Right atrium auricular region (tissue), 2 donors: ENCODE data around the gene REEP1. TPM values are rescaled to one million over a fixed set of nuclear protein-coding genes. Genes with fewer than 3 reads are reported as not detected.

Experiments used
- DNase-seq: peaks from one replicate; pipeline ENCODE4 v3.0.0-alpha.2; 2019; ENCODE audit warnings: low spot score
- H3K27ac ChIP-seq, 2 donors: fragments of 200-600 bp; sonication (generic); 1 replicate in 1 of 2; 2 replicates in 1 of 2; pipeline ENCODE4 v1.5.1; 2016 to 2019
- H3K27me3 ChIP-seq, 2 donors: fragments of 200-600 bp; sonication (generic); one replicate each; pipeline versions ENCODE4 v1.5.1 to v1.6.0; 2017 to 2019
- H3K36me3 ChIP-seq: fragments of 200-600 bp; sonication (generic); one replicate; pipeline ENCODE4 v1.5.1; 2016
- H3K4me1 ChIP-seq, 2 donors: fragments of 200-600 bp; sonication (generic); one replicate each; pipeline versions ENCODE4 v1.5.1 to v1.6.0; 2017 to 2019
- H3K4me3 ChIP-seq, 2 donors: fragments of 200-600 bp; sonication (generic); 1 replicate in 1 of 2; 2 replicates in 1 of 2; pipeline ENCODE4 v1.5.1; 2017 to 2019; ENCODE audit warnings: mild to moderate bottlenecking in 1 of 2, moderate library complexity in 1 of 2
- H3K9me3 ChIP-seq, 2 donors: fragments of 200-600 bp; sonication (generic); one replicate each; pipeline ENCODE4 v1.5.1; 2019
- total RNA-seq, 2 donors: library from RNA; depleted of rRNA; stranded (reverse); fragments of >200 nt; gene quantifications; one replicate each; pipeline ENCODE4 v1.1.0, GENCODE V29; 2016
- TF ChIP-seq, protein P1 (sequence below), 2 donors: fragments of 200-600 bp; sonication (generic); IDR thresholded peaks; one replicate each; pipeline ENCODE4 v1.5.1; 2019; ENCODE audit warnings: antibody characterized with exemption in 2 of 2

The REEP1 gene
- total RNA-seq, 2 donors from 2014 or later, result 29.4 to 34.2 TPM

DNA sequence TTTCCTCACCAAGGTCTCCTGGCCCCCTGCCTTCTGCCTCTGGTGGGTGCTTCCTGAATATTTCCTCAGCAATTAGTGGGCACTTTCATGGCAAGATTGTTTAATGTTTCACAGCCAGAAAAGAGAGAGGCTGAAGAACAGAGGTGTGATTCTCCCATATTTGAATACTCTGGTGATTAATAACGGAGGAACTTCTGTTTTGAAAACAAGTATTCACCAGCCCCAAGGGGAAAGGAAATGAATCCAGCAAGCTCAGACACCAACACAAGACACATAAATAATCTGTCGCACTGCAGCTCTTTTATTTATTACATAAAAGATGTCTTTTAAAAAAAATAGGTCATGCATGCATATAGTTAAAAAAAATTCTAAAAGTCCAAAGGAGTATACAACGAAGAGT, 80.4 kb downstream of the REEP1 start:
- H3K27ac ChIP-seq, result no peak overlapping the region
- H3K4me1 ChIP-seq, result peaks cover 0 to 39% of the 10 kb centered on the region in 2 donors
- DNase-seq, result no peak
- TF ChIP-seq, protein P1, sequence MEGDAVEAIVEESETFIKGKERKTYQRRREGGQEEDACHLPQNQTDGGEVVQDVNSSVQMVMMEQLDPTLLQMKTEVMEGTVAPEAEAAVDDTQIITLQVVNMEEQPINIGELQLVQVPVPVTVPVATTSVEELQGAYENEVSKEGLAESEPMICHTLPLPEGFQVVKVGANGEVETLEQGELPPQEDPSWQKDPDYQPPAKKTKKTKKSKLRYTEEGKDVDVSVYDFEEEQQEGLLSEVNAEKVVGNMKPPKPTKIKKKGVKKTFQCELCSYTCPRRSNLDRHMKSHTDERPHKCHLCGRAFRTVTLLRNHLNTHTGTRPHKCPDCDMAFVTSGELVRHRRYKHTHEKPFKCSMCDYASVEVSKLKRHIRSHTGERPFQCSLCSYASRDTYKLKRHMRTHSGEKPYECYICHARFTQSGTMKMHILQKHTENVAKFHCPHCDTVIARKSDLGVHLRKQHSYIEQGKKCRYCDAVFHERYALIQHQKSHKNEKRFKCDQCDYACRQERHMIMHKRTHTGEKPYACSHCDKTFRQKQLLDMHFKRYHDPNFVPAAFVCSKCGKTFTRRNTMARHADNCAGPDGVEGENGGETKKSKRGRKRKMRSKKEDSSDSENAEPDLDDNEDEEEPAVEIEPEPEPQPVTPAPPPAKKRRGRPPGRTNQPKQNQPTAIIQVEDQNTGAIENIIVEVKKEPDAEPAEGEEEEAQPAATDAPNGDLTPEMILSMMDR (IDR thresholded peaks at IDR 0.05), result no peak
- H3K36me3 ChIP-seq, result peaks cover 4% of the 10 kb centered on the region
- no peaks in the 10 kb centered on the region for H3K9me3 ChIP-seq
- H3K4me3 ChIP-seq, result no peak overlapping the region
- H3K27me3 ChIP-seq, result no peaks in the 10 kb centered on the region

DNA sequence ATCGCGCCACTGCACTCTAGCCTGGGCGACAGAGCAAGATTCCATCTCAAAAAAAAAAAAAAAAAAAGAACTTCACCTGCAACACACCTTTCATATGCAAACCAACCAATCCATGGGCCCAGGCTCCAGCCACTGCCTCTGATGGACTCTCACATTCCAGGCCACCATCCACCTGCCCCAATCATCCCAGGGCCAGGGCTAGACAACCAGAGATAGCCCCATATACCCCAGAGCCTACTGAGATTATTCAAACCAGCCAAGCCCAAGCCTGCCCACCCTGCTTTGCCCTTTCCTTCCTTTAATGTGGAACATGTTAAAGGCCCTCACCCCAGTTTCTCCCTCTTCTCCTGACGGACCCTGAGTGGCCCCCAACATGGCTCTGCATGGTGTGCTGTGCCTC, 81.1 kb downstream of the REEP1 start:
- Histone ChIP-seq H3K4me3 (no peak overlapping the region), H3K27ac (no peak overlapping the region), H3K36me3 (peaks cover 4% of the 10 kb centered on the region), H3K27me3 (no peaks in the 10 kb centered on the region), H3K9me3 (no peaks in the 10 kb centered on the region), H3K4me1 (peaks cover 0 to 45% of the 10 kb centered on the region in 2 donors)
- DNase-seq, result no peak
- TF ChIP-seq, protein P1 (IDR thresholded peaks at IDR 0.05), result no peak

DNA sequence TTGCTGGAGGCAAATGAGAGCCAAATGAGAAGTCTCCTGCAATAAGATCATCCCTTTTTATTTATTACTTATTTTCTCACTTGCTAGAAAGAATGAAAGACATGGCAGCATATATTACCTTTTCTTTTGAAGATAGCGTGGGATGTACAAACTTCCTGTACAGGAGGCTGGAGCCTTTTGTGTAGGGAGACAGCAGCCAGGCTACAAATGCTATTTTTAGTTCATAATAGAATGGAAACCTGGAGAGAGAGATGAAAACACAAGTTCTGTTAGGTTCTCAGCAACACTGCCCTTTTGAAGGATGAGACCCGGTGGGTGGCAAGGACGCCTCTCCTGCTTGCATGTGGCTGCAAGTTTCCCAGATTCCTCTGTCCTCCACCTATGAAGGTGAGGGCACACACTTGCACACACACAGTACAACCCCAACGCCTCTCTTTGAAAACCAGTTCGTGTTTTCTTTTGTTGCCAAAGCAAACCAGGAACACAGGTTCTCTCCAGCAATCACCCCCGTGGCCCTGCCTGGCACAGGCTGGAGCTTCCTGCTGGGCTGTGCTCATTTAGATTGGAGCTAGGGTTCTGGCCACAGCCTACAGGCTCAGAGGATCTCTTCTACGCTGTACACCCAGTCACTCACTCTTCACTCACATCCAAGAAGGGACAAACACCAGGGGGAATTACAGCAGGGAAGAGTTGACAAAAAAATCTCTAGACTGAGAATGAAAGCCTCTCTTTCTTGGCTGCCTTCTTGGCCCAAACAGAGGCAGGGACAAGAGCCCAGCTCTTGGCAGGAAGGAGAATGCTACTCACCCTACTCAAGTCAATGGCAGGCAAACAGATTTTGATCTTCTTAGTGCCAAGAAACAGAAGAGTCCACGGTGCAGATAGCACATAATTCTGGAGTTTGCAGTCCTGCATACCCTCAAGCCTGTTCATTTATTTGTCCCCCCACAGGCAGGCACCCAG, 82.6 kb downstream of the REEP1 start:
- H3K4me3 ChIP-seq, result no peak overlapping the region
- H3K4me1 ChIP-seq, result peaks cover 0 to 51% of the 10 kb centered on the region in 2 donors
- DNase-seq, result no peak
- TF ChIP-seq, protein P1 (IDR thresholded peaks at IDR 0.05), result no peak
- no peaks in the 10 kb centered on the region for H3K27me3 ChIP-seq
- H3K27ac ChIP-seq, result peak overlapping the region; percentile 66 to 72
- no peaks in the 10 kb centered on the region for H3K9me3 ChIP-seq
- peaks cover 4% of the 10 kb centered on the region for H3K36me3 ChIP-seq

DNA sequence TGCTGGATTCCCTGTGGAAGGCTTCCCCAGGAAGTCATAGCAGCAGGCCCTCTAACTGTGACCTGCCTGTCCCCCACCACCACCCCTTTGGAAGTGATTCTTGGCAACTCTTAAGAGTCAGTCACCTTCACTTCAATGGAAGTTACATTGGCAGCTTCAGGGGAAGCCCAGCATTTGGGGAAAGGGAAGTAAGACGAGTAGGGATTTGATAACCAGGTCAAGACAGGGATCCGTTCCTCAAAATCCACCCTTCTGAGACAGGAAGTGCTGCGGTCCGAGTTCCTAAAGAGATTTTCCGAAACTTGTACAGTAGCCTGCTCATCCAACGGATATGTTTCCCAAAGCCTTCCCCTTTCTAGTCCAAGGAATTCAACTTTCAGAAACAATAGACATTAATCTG, 84.0 kb downstream of the REEP1 start:
- H3K36me3 ChIP-seq, result peaks cover 4% of the 10 kb centered on the region
- H3K27me3 ChIP-seq, result no peaks in the 10 kb centered on the region
- peaks cover 0 to 60% of the 10 kb centered on the region in 2 donors for H3K4me1 ChIP-seq
- H3K9me3 ChIP-seq, result no peaks in the 10 kb centered on the region
- TF ChIP-seq, protein P1 (IDR thresholded peaks at IDR 0.05), result no peak
- H3K27ac ChIP-seq, result no peak overlapping the region
- DNase-seq, result no peak
- no peak overlapping the region for H3K4me3 ChIP-seq

DNA sequence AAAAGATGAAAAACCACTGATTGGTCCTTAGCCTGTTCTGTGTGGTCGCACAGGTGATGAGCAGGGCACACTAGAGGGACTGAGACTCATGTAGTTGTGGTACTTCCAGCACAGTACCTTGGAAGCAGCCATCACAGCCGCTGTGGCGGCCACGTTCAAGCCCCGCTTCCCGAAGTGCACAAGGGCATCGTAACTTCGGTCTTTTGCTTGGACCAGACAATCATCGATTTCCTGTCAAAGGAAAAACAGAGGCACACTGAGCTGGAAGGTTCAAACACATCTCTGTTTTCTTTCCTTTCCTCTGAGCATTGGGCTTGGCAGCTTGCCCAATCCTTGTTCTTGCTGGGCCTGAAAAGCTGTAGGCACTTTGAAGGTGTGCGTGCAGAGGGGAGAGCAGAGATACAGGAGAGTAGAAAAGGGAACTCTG, 85.6 kb downstream of the REEP1 start:
- TF ChIP-seq, protein P1 (IDR thresholded peaks at IDR 0.05), result no peak
- Histone ChIP-seq H3K27ac (no peak overlapping the region), H3K4me1 (peaks cover 0 to 60% of the 10 kb centered on the region in 2 donors), H3K27me3 (no peaks in the 10 kb centered on the region), H3K4me3 (no peak overlapping the region), H3K9me3 (no peaks in the 10 kb centered on the region), H3K36me3 (no peaks in the 10 kb centered on the region)
- no peak for DNase-seq
